Endothelial cell of umbilical vein (primary cell): ENCODE data around the gene HABP4. TPM values are rescaled to one million over a fixed set of nuclear protein-coding genes. Genes with fewer than 3 reads are reported as not detected.

Source experiments
- BruUV-seq: library from RNA; stranded (reverse); fragments of 400-500 nt; replicated peaks from 2 replicates; lab custom pipeline; 2021; lab: Mats Ljungman, UMichigan
- CTCF ChIA-PET: fragments of 300-600, 350-600 bp; sonication (Branson Sonifier 250); formaldehyde crosslinking; loops from one replicate; lab custom pipeline; 2021; ENCODE audit warnings: antibody characterized with exemption, inconsistent platforms; lab: Charles Lee
- POLR2A ChIA-PET: fragments of 300-600, 350-600 bp; sonication (Branson Sonifier 250); formaldehyde crosslinking; loops from one replicate; lab custom pipeline; 2021; ENCODE audit warnings: antibody characterized with exemption, inconsistent platforms; lab: Charles Lee
- DNase-seq: peaks from one replicate; pipeline ENCODE4 v3.0.0-alpha.2; 2011; ENCODE audit warnings: low read depth, low spot score
- FAIRE-seq: peaks from 2 replicates; lab custom pipeline; 2011; peaks lifted over from hg19 to GRCh38; lab: Jason Lieb, UNC
- H2AFZ ChIP-seq: 2 replicates; pipeline ENCODE4 v1.6.0; 2012; ENCODE audit warnings: low read depth, low read length, control low read depth, inconsistent platforms
- H3K27ac ChIP-seq: 2 replicates; pipeline ENCODE4 v1.5.1; 2011; ENCODE audit warnings: low read depth, mild to moderate bottlenecking, control low read depth, low read length, moderate library complexity; ENCODE audit not compliant: insufficient read depth
- H3K27me3 ChIP-seq, 2 experiments: 2 replicates each; pipeline versions ENCODE4 v1.6.0 to v1.6.1; 2011; ENCODE audit warnings: low read length in 2 of 2, mixed read lengths in 1 of 2; ENCODE audit not compliant: control insufficient read depth in 2 of 2, insufficient read depth in 2 of 2
- H3K36me3 ChIP-seq, 2 experiments: 2 replicates in 1 of 2; 3 replicates in 1 of 2; pipeline ENCODE4 v1.5.1; 2011; ENCODE audit warnings: low read length in 2 of 2, mild to moderate bottlenecking in 1 of 2, moderate library complexity in 1 of 2; ENCODE audit not compliant: control insufficient read depth in 2 of 2, insufficient read depth in 2 of 2; ENCODE audit errors: extremely low read depth in 1 of 2
- H3K4me1 ChIP-seq: 3 replicates; pipeline ENCODE4 v1.5.1; 2011; ENCODE audit warnings: mild to moderate bottlenecking, low read length; ENCODE audit not compliant: control insufficient read depth, insufficient read depth; ENCODE audit errors: extremely low read depth
- H3K4me2 ChIP-seq: 2 replicates; pipeline ENCODE4 v1.6.1; 2011; ENCODE audit warnings: low read length, control low read depth, mixed read lengths; ENCODE audit not compliant: insufficient read depth
- H3K4me3 ChIP-seq, 3 experiments: fragments of 200-600 bp in 1 of 3; sonication (generic), shearing (Covaris generic) in 1 of 3; replicated peaks in 1 of 3; 2 replicates each; pipeline ENCODE4 v1.5.1; 2011 to 2016; ENCODE audit warnings: control low read depth in 3 of 3, low read length in 3 of 3, mild to moderate bottlenecking in 2 of 3, inconsistent platforms in 1 of 3, low read depth in 1 of 3, moderate library complexity in 1 of 3; ENCODE audit not compliant: insufficient read depth in 1 of 3
- H3K79me2 ChIP-seq: 2 replicates; pipeline ENCODE4 v1.6.0; 2012; ENCODE audit warnings: low read length, inconsistent platforms; ENCODE audit not compliant: control insufficient read depth, insufficient read depth
- H3K9ac ChIP-seq: replicated peaks from 2 replicates; pipeline ENCODE3; 2011; ENCODE audit warnings: low read length, control low read depth; ENCODE audit not compliant: insufficient read depth; ENCODE audit errors: extremely low read depth
- H3K9me1 ChIP-seq: replicated peaks from 3 replicates; pipeline ENCODE4 v1.6.0; 2011; ENCODE audit warnings: mild to moderate bottlenecking, low read length; ENCODE audit not compliant: control insufficient read depth, insufficient read depth; ENCODE audit errors: extremely low read depth
- H3K9me3 ChIP-seq: replicated peaks from 2 replicates; pipeline ENCODE4 v1.5.1; 2012; ENCODE audit warnings: low read length, inconsistent platforms; ENCODE audit not compliant: control insufficient read depth, insufficient read depth
- H4K20me1 ChIP-seq: replicated peaks from 2 replicates; pipeline ENCODE3; 2011; ENCODE audit warnings: mild to moderate bottlenecking, low read length; ENCODE audit not compliant: control insufficient read depth, insufficient read depth; ENCODE audit errors: extremely low read depth
- EZH2 ChIP-seq: IDR thresholded peaks from 2 replicates; pipeline ENCODE4 v1.6.1; 2012; ENCODE audit warnings: borderline replicate concordance, low read depth, mild to moderate bottlenecking, moderate library complexity, low read length, inconsistent platforms; ENCODE audit not compliant: severe bottlenecking
- FOS ChIP-seq: IDR thresholded peaks from 2 replicates; pipeline ENCODE4 v1.6.1; 2011; ENCODE audit warnings: mild to moderate bottlenecking, low read length, moderate library complexity, borderline replicate concordance; ENCODE audit not compliant: insufficient read depth
- GATA2 ChIP-seq: IDR thresholded peaks from 2 replicates; pipeline ENCODE4 v1.7.0; 2011; ENCODE audit warnings: low read depth, mild to moderate bottlenecking, moderate library complexity, mixed read lengths, low read length; ENCODE audit not compliant: insufficient read length, insufficient read depth
- JUN ChIP-seq: IDR thresholded peaks from 2 replicates; pipeline ENCODE4 v1.6.1; 2011; ENCODE audit warnings: borderline replicate concordance, low read depth; ENCODE audit not compliant: insufficient read length, insufficient read depth
- MYC ChIP-seq: IDR thresholded peaks from one replicate; pipeline ENCODE4 v1.6.1; 2011; ENCODE audit warnings: mild to moderate bottlenecking, low read depth, low read length
- POLR2A ChIP-seq: IDR thresholded peaks from 2 replicates; pipeline ENCODE4 v1.6.1; 2012; ENCODE audit warnings: low read depth, mild to moderate bottlenecking, control low read depth, low read length
- POLR2AphosphoS5 ChIP-seq: IDR thresholded peaks from 2 replicates; pipeline ENCODE4 v1.6.1; 2012; ENCODE audit warnings: low read depth, mild to moderate bottlenecking, control low read depth, low read length, moderate library complexity; ENCODE audit not compliant: insufficient read depth
- dilution Hi-C: fragments of 300-500 bp; cut with MboI; formaldehyde crosslinking; loops from one replicate; pipeline ENCODE4 v1.15.0; 2019; ENCODE audit warnings: low sequenced_read_pairs; ENCODE audit not compliant: extremely low pct_ligation_motif_present
- intact Hi-C: fragments of 100-400 bp; cut with micrococcal nuclease; formaldehyde crosslinking; loops from one replicate; pipeline ENCODE4 v1.10.0; 2022
- polyA plus RNA-seq, 4 experiments: library from polyadenylated mRNA; depleted of rRNA in 3 of 4; stranded (reverse) in 3 of 4; unstranded in 1 of 4; fragments of >200 nt; gene quantifications; 2 replicates each; pipeline versions ENCODE4 v1.2.1 to v1.2.3, GENCODE V29; 2011 to 2012; ENCODE audit warnings: missing spikeins in 1 of 4
- total RNA-seq: library from RNA; stranded (reverse); gene quantifications from 2 replicates; pipeline ENCODE4 v1.2.3, GENCODE V29; 2021
- TF ChIP-seq, protein P1 (sequence below): IDR thresholded peaks from 2 replicates; pipeline ENCODE4 v1.6.1; 2011; ENCODE audit not compliant: insufficient read depth, insufficient read length
- TF ChIP-seq, protein P2 (sequence below), 2 donors: IDR thresholded peaks; 1 replicate in 1 of 2; 2 replicates in 1 of 2; pipeline ENCODE4 v1.5.1; 2011; ENCODE audit warnings: low read length in 2 of 2, mild to moderate bottlenecking in 2 of 2, moderate library complexity in 2 of 2, control low read depth in 1 of 2, inconsistent platforms in 1 of 2, low read depth in 1 of 2; ENCODE audit not compliant: insufficient read depth in 1 of 2; ENCODE audit errors: extremely low read depth in 1 of 2

Gene HABP4
- total and polyA plus RNA-seq, 2 donors (not counting 3 experiments of a cell fraction or from before 2014, with no cell fraction given): 4.6 to 11.1 TPM

DNA sequence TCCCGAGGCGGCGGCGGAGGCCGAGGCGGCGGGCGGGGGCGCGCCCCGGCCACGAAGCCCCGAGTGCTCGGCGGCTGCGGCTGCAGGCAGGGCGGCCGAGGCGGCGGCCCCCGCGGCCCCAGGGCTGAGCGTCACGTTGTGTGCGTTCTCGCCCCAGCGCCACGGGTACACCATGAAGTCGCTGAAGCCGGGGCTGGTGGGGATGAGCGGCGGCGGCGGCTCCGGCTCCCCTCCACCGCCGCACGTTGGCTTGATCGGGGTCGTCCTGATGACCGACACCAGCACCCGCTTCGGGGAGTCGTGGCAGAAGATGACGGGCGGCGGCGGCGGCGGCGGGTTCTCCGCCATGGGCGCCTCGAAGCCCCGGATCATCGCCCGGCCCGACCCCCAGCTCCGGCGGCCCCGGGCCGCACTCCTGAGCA lies 32.3 kb upstream of the HABP4 start:
- Histone ChIP-seq H4K20me1 (no peaks in the 10 kb centered on the region), H3K27me3 (no peaks in the 10 kb centered on the region), H3K9me3 (no peaks in the 10 kb centered on the region), H3K4me1 (peaks cover 27% of the 10 kb centered on the region), H3K4me3 (peak overlapping the region; percentile 72 to 84 (median 75)), H3K79me2 (peaks cover 42% of the 10 kb centered on the region), H2AFZ (peak overlapping the region; percentile 43), H3K9ac (peak overlapping the region; percentile 95), H3K36me3 (no peaks in the 10 kb centered on the region), H3K27ac (peak overlapping the region; percentile 84), H3K9me1 (no peaks in the 10 kb centered on the region), H3K4me2 (peak overlapping the region; percentile 61)
- POLR2A ChIA-PET: no interaction called here
- TF ChIP-seq, protein P1, sequence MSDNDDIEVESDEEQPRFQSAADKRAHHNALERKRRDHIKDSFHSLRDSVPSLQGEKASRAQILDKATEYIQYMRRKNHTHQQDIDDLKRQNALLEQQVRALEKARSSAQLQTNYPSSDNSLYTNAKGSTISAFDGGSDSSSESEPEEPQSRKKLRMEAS: no peak
- TF ChIP-seq JUN (no peak), MYC (no peak), POLR2A (no peak), EZH2 (no peak), FOS (no peak), POLR2AphosphoS5 (no peak), GATA2 (no peak)
- TF ChIP-seq, protein P2, sequence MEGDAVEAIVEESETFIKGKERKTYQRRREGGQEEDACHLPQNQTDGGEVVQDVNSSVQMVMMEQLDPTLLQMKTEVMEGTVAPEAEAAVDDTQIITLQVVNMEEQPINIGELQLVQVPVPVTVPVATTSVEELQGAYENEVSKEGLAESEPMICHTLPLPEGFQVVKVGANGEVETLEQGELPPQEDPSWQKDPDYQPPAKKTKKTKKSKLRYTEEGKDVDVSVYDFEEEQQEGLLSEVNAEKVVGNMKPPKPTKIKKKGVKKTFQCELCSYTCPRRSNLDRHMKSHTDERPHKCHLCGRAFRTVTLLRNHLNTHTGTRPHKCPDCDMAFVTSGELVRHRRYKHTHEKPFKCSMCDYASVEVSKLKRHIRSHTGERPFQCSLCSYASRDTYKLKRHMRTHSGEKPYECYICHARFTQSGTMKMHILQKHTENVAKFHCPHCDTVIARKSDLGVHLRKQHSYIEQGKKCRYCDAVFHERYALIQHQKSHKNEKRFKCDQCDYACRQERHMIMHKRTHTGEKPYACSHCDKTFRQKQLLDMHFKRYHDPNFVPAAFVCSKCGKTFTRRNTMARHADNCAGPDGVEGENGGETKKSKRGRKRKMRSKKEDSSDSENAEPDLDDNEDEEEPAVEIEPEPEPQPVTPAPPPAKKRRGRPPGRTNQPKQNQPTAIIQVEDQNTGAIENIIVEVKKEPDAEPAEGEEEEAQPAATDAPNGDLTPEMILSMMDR (IDR thresholded peaks at IDR 0.05; ENCODE audit: extremely low read depth in 1 of 2, insufficient read depth in 1 of 2, low read depth in 1 of 2, low read length in 2 of 2): no peak
- FAIRE-seq (no peak), DNase-seq (peak; percentile 6)
- dilution Hi-C loops (no loop called here), intact Hi-C loops (loop anchor here (1.0 to 10.0 kb wide), 6 partner anchors 34 to 997 kb away; partner anchors contain the start of genes SLC35D2 and TDRD7)
- BruUV-seq: TSS peak; percentile 1
- CTCF ChIA-PET: no interaction called here
